H1 (cell line): ENCODE measurements around the gene CCDC9B. TPM values are rescaled to one million over a fixed set of nuclear protein-coding genes. Genes with fewer than 3 reads are reported as not detected.

Source experiments
- POU5F1 ChIP-seq: IDR thresholded peaks from 2 replicates; pipeline ENCODE4 v1.6.1; 2011; ENCODE audit warnings: low read depth, mild to moderate bottlenecking, low read length, moderate library complexity
- RBBP5 ChIP-seq: IDR thresholded peaks from 2 replicates; pipeline ENCODE4 v1.7.1; 2012; ENCODE audit warnings: low read depth, mild to moderate bottlenecking, inconsistent platforms, low read length, moderate library complexity, borderline replicate concordance
- SP4 ChIP-seq: IDR thresholded peaks from 2 replicates; pipeline ENCODE4 v1.6.1; 2012; ENCODE audit warnings: low read length, inconsistent platforms
- TEAD4 ChIP-seq: IDR thresholded peaks from 2 replicates; pipeline ENCODE4 v1.6.1; 2012; ENCODE audit warnings: low read depth, low read length, inconsistent platforms, mixed read lengths
- polyA plus RNA-seq, 7 experiments: library from polyadenylated mRNA; depleted of rRNA in 3 of 7; stranded (reverse) in 5 of 7; unstranded in 2 of 7; fragments of >200 nt in 5 of 7; fragments of 200-250 nt in 2 of 7; gene quantifications; 1 replicate in 5 of 7; 2 replicates in 1 of 7; 4 replicates in 1 of 7; pipeline versions ENCODE4 v1.2.1 to v1.2.3, GENCODE V29; 2011 to 2013; ENCODE audit warnings: missing spikeins in 2 of 7, mixed read lengths in 2 of 7
- total RNA-seq: library from RNA; stranded (reverse); fragmentation: NEBNext Ultra II Directional; extraction: Animal tissue kit (Norgen Biotek cat#: 25700); gene quantifications from 2 replicates; pipeline ENCODE4 v1.2.1, GENCODE V29; 2021

Gene CCDC9B
- total and polyA plus RNA-seq, 2 of the 8 experiments (the other 6 are each of a cell fraction or from before 2014, with no cell fraction given), result 0.45 to 0.78 TPM

DNA sequence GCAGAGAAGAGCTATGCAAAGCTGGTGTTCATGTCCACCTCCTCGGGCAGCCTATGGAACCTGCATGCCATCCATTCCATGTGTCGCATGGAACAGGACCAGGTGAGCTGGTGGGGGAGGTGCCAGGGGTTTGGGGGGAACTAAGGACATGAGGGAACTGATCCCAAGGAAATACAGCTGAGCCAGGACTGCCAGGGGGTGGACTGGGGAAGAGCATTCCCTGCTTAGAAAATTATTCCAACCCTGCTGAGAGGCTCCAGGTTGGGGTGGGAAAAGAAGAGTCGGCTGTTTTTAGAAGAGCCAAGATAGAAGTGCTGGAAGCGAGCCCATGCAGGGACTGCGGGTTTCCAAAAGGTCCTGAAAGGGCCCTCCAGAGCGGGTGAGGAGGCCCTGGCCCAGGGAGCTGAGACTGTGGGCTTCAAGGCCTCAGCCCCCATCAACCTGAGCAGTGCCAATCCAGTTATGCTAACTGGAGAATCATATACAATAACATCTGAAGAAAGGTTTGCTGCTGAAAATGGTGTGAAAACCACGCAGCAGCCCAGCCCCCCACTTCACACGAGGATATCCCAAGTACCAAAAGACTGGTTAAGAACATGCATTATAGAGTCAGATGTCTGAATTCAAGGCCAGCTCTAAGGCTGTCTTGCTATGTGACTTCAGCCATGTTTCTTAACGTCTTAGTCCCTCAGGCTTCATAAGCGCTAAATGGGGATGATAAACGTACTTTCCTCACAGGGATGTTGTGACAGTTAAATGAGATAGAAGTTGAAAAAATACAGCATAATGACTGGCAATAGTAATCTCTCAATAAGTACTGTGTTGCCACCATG lies 25.1 kb upstream of the CCDC9B start (continued):
- TF ChIP-seq POU5F1 (no peak), SP4 (no peak), RBBP5 (no peak), TEAD4 (no peak)
